ENCODE measurements around the gene RILPL2.
"Not testable (repeated sequence)": the region's sequence is repeated elsewhere in the genome, so short reads cannot be mapped to it uniquely, and the experiment has no call there.

Gene RILPL2

DNA sequence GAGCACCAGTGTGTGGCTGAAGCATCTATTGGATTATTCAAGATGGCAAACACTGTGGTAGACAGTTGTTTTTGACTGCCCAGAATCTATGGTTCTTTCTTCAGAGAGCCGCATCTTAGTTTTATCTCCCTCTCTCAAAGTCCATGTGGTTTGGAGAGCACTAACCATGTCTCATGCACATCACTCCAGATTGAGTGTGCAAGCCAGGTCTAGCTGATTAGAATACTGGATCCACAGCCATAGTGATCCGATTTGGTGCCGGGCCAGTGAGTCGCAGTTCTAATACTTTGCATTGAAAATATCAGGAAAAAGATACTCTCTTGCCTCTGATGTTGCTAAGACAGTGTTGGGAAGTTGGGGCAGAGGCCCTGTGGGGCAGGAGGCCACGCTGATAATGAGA is 67.3 kb downstream of the RILPL2 start:
- DNase-seq (ENCODE audit: low spot score): no peak
- TF ChIP-seq, protein P1, sequence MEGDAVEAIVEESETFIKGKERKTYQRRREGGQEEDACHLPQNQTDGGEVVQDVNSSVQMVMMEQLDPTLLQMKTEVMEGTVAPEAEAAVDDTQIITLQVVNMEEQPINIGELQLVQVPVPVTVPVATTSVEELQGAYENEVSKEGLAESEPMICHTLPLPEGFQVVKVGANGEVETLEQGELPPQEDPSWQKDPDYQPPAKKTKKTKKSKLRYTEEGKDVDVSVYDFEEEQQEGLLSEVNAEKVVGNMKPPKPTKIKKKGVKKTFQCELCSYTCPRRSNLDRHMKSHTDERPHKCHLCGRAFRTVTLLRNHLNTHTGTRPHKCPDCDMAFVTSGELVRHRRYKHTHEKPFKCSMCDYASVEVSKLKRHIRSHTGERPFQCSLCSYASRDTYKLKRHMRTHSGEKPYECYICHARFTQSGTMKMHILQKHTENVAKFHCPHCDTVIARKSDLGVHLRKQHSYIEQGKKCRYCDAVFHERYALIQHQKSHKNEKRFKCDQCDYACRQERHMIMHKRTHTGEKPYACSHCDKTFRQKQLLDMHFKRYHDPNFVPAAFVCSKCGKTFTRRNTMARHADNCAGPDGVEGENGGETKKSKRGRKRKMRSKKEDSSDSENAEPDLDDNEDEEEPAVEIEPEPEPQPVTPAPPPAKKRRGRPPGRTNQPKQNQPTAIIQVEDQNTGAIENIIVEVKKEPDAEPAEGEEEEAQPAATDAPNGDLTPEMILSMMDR (IDR thresholded peaks at IDR 0.05; ENCODE audit: extremely low read depth, insufficient read depth, missing control alignments): no peak
- in situ Hi-C loops (cut with MboI; ENCODE audit: low pct_unique_long_range_greater_than_20kb, low sequenced_read_pairs, unreplicated experiment): no loop called here

DNA sequence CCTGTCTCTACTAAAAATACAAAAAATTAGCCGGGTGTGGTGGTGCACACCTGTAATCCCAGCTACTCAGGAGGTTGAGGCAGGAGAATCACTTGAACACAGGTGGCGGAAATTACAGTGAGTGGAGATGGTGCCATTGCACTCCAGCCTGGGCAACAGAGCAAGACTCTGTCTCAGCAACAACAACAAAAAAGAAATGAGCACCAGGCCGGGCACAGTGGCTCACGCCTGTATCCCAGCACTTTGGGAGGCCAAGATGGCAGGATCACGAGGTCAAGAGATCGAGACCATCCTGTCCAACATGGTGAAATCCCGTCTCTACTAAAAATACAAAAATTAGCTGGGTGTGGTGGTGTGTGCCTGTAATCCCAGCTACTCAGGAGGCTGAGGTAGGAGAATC is 68.1 kb downstream of the RILPL2 start:
- in situ Hi-C loops (cut with MboI; ENCODE audit: low pct_unique_long_range_greater_than_20kb, low sequenced_read_pairs, unreplicated experiment); DNase-seq (ENCODE audit: low spot score): not testable (repeated sequence)

DNA sequence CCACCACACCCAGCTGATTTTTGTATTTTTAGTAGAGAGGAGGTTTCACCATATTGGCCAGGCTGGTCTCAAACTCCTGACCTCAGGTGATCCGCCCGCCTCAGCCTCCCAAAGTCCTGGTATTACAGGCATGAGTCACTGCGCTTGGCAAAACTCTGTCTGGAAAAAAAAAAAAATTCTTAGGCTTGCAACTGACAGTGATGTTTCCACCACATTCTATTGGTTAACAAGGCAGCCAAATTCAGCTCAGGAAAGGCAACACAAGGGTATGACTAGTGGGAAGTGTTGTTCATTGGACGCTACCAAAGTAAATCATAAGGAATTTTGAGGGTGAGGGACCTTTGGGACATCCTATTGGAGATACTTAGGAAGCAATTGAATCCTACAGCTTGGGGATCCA is 69.0 kb downstream of the RILPL2 start:
- TF ChIP-seq, protein P1 (IDR thresholded peaks at IDR 0.05; ENCODE audit: extremely low read depth, insufficient read depth, missing control alignments): no peak
- in situ Hi-C loops (cut with MboI; ENCODE audit: low pct_unique_long_range_greater_than_20kb, low sequenced_read_pairs, unreplicated experiment): no loop called here
- DNase-seq (ENCODE audit: low spot score): no peak
